NCI-H187 (cell line): ENCODE measurements around the gene RNFT2.

ENCODE experiments used
- DNase-seq, 2 experiments: peaks; one replicate each; lab custom pipeline; 2025; lab: John Stamatoyannopoulos, UW

RNFT2 gene, protein sequence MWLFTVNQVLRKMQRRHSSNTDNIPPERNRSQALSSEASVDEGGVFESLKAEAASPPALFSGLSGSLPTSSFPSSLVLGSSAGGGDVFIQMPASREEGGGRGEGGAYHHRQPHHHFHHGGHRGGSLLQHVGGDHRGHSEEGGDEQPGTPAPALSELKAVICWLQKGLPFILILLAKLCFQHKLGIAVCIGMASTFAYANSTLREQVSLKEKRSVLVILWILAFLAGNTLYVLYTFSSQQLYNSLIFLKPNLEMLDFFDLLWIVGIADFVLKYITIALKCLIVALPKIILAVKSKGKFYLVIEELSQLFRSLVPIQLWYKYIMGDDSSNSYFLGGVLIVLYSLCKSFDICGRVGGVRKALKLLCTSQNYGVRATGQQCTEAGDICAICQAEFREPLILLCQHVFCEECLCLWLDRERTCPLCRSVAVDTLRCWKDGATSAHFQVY

DNA sequence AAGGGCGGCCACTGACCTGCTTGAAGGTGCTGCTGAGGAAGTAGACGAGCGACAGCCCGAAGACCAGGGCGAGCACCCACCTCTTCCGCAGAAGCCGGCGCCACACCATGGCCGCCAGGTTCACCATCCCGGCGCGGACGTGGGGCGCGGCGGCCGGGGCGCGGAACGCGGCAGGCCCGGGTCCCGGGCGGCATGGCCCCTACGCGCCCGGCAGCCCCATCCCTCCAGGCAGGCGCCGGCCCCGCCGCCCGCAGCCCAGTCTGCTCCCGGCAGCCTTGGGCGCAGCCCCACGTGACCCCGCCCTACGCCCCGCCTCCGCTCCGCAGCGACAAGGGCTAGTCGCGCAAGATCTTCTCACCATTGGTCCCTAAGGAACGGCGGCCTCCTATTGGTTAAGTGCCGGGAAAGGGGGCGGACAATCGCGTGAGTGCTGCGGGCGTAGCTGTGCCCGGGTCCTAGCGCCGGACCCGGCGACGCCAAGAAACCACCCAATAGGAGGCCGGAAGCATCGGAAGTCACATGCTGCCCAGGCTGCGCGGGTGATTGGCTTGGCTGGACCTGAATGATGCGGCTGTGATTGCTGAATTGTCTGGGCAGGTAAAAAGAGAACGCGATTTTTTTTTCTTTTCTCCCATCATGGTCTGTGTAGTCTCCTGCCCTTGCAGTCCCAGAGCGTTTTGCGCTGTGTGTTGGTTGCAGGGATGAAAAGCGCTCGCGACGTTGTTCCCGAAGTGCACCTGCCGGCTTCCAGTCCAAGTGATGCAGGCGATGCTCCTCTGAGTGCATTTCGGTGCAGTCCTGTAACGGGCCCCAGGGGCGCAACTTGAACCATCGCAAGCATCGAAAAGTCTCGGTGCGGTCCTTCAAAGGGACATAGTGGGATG, at the start of gene RNFT2, which contains the start of gene SPRING1:
Gene RNFT2 (plus strand): TSS at position 542 of the 884 bp plus-strand sequence. CDS start 2,183 bp downstream, outside the sequence.
Gene SPRING1 (minus strand): TSS at position 296 of the 884 bp plus-strand sequence. CDS start 169 bp downstream, at position 127.
- DNase-seq = peak; percentile 99 to 100

DNA sequence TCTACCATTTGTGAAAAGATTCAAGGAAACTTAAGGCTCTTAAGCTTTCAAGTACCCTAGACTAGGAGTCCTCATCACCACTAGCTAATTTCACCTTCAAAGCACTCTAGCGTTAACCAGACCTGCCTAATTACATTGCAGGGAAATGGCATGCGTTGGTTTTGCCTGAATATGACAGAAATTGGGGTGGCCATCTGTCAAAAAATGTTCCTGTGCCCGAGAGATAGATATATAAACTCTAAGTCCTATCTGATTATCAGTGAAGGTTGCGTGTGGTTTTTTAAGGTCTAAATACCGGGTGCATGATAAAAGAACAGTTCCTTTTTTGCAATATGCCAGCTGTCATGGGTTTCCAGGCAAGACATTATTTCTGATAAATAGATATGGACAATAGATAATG, 48.6 kb upstream of the RNFT2 start:
- no peak for DNase-seq

DNA sequence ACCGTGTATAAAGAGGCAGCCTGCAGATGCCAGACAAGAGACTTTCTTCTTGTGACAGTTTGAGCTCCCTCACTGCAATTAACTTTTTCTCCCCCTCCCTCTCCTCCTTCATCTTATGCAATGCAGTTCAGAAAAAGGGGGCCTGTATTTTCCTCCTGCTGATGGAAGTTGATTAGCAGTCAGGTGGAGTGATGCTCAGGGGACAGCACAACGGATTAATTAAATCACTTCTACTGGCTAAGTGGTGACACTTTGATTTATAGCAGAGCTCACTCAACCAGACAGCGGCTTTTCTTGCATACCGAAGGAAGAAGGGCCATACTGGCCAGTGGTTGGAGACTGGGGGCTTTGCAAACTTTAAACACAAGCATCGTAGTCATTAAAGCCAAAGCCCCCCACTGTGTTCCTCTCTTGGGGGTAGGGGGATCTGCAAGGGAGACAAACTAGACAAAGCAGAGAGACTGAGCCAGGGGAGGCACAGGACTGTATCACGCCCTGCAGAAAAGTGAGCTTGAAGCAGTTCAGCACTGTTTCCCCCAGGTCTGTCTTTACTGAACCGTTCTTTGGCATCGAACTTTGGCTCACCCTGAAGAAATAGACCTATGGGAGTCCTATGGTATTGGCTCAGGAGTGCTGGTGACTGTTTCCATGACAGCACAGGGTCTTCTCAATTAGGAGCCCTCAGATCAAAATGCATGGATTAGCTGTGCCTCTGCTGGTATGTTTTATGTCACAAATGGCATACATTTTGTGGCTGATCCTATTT, 48.0 kb upstream of the RNFT2 start:
- DNase-seq = peak in 1 of 2 experiments; percentile 6

DNA sequence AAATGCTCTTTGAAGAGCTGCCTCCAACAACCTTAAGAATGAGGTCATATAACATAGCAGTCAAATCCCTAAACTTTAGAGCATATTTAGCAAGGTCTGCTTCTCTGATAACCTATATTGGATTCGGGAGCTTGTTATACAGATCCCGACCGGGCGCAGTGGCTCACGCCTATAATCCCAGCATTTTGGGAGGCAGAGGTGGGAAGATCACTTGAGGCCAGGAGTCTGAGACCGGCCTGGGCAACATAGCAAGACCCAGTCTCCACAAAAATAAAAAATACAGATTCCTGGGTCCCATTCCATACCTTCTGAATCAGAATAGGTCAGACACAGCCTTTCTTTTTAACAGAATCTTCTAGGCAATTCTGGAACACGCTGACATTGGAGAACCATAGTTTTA, 46.9 kb upstream of the RNFT2 start:
- no peak for DNase-seq

DNA sequence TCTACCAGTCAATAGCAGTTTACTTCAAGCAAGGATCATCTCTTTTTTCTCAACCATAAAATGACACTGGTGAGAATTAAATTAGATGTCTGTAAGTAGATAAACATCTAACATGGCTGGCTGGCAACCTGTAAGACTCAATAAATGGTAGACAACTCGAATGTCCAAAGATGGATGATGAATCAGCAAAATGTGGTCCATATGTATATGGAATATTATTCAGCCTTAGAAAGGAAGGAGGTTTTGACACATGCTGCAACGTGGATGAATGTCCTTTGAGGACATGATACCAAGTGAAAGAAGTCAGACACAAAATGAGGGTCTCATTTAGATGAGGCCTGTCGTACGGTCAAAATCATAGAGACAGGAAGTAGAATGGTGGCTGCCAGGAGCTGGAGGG, 46.5 kb upstream of the RNFT2 start:
- no peak for DNase-seq

DNA sequence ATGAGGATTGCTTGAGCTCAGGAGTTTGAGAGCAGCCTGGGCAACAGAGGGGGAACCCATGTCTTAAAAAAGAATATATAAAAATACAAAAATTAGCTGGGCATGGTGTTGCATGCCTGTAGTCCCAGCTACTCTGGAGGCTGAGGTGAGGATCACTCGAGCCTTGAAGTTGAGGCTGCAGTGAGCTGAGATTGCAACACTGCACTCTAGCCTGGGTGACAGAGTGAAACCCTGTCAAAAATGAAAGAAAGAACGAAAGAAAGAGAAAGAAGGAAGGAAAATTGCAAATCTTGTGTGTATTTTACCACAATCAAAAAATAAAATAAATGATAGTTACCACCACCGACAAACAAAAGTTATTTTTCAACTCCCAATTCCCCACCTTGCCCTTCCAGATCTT, 45.5 kb upstream of the RNFT2 start:
- DNase-seq = no peak

DNA sequence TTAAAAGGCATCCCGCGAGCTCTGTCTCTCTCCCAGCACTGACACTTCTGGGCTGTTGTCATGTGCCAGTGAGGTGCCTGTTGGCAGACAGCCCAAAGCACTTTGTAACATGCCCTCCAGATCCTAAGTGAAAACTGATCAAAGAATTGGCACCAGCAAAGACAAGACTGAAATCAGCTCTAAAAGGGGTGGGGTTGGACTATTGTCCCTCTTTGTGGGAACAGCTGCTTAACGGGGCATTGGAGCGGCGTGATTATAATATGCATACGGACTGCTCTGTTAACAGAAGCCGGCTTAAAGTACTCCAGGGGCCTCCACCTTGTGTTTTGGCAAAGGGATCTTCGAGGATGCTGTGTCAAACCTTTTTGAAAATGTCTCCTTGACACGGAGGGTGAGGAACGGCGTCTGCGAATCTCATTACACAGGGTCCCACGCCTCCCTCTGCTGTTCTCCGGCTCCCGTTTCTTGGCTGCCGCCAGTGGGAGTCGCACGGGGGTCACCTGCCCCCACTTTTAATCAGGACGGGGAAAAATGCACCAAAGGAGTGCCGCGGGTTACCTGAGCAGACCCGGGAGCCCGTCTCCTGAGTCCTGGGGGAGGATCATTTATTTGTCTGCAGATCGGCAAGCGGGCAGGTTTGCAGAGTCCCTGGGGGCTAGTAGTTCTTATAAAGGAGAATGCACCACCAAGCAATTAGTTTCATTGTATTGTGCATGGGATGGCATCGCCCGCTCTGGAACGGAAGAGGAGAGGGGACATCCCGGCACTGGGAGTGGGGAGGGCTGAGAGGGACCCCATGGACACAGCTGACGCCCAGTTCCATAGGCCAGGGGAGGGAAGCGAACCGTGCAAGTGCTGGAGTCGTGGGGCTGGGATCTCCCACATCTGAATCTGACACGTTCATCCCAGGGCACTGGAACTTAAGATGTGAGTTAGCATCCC, 44.6 kb upstream of the RNFT2 start:
- DNase-seq = peak; percentile 41 to 56

DNA sequence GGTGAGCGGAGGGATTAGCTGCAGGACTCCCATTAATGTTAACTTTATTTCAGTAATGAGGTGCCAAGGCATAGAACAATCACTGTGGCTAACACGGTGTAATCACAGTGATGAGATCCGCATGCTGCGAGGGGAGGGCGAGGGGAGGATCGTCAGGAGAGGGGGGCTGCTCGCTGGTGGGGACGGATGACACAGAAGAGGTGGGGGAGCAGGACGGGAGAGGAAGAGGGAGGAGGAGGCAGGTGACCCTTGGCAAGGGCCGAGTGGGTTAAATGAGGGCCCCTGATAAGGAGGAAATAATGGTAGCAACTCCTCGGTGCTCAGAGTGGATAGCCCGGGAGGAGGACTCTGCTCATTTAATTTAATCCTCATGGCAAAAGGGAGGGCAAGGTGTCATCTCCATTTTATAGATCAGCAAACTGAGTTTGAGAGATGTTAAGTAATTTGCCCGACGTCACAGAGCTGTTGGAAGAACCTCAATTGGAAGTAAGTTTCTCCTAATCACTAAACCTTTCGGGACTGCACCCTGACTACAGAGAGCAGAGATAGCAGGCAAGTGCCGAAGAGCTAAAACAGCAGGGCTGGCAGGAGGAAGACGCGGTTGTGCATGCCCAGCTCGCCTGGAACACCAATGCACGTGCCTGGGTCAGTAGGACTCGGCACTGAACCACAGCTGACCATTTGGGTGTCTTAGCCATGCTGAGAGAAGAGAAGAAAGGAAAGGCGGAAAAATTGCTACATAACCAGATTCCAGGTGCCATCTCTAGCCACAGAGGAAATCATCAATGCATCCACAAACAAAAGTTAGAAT, 43.3 kb upstream of the RNFT2 start:
- no peak for DNase-seq

DNA sequence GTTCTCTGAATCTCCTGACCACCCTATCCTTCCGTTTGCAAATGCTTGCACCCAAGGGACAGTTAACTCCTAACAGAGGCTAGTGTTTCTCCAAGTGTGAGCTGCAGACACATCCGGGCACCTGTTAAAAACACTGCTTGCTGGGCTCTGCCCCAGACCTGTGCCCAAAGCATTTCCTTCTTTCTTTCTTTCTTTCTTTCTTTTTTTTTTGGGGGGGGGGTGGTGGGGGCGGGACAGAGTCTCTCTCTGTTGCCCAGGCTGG, 42.7 kb upstream of the RNFT2 start:
- DNase-seq = no peak

DNA sequence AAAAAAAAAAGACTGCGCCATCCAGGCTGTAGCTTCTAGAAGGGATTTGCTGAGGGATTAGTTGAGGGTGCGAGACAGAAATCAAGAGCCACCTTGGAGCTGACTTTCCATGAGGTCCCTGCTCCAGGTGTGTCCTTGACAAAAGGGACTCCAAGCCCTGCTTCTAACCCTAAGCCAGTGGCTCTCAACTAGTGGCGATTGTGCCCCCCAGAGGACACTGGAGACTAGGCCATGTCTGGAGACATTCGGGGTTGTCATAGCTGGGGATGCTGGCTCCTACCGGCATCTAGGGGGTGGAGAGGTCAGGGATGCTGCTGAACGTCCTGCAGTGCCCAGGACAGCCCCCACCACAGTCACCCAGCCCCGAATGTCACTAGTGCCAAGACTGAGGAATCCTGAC, 40.8 kb upstream of the RNFT2 start:
- peak in 1 of 2 experiments; percentile 9 for DNase-seq

DNA sequence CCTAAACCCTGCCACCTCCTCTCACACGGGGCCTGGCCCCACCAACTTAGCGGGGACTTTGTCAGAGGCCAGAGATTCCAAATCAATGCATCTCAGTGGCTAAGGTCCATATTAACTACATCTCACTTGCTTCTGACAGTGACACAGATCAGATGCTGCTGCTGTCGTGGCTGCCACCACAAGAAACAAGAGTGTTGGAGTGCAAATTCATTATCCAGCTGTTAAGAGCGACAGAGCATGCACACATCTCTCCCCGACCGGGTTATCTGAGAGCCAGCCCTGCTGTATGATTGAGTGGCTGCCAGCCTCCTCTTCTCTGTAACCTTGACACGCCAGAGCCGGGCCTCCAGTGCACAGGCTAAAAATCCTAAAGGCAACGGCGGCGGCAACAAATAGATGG, 40.4 kb upstream of the RNFT2 start:
- peak in 1 of 2 experiments; percentile 34 for DNase-seq

DNA sequence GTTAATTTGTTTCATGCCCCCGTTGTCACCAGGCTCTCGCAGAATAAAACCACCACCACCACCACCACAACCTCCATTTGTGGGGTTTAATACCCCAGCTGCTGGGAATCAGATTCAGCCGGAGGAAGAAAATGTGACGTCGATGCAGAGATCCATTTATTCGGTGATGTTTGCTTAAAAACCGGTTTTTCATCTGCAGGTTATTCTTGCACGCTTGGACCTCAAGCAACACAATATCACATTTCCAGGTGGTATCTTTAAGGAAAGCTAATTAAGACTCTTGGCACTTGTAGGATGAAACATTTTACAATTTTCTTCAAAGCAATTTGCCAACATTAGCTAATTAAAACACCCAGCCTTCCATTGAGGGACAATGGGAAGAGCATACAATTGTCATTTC, 40.0 kb upstream of the RNFT2 start:
- DNase-seq = no peak

DNA sequence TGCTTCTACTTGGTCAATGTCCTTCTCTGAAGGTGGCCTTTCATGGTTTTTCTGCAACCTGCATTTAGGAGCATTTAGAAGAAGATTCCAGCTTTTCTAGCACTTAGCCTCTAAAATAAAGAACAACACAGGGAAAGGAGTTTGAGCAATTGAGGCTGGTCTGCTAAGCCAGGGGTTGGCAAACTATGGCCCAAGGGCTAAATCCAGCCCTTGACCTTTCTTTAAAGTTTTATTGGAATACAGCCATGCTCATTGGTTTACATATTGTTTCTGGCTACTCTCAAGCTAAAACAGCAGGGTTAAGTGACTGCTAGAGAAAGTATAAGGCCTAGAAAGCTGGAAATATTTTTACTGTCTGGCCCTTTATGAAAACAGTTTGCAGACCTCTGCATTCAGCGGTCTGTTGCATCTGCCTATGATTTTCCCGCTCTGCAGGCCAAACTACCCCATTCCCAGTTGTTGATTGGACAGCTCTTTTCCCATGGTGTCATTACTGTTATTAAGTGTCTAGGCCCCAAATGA, 39.5 kb upstream of the RNFT2 start:
- no peak for DNase-seq

DNA sequence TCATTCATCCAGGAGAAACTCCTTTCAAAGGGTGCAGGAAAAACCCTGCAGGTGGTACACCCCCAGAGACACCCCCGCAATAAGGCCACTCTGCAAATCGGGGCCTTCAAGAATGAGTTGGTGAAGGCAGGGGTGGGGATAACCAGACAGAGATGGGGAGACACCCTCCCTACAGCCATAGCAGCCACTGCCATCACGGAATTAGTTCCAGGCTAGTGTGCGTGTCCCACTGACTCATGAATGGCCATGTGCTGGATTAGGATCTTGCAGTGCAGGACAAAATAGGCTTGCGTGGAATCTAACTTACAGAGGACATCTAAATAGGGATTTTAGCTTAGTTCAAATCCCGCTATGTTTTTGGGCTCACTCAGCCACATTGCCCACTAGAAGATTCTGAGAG, 38.0 kb upstream of the RNFT2 start:
- no peak for DNase-seq

DNA sequence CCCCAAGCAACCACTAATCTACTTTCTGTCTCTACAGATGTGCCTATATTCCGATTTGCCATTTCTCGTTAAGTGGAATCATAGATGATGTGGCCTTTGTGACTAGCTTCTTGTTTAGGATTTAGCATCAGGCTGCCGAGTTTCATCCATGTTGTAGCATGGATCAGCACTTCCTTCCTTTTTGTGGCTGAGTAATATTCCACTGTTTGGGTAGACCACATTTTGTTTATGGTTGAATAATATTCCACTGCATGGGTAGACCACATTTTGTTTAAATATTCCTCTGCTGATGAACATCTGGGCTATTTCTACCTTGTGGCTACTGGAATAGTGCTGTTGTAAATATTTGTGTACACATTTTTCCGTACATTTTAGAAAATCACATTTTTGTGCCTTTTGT, 36.7 kb upstream of the RNFT2 start:
- no peak for DNase-seq

DNA sequence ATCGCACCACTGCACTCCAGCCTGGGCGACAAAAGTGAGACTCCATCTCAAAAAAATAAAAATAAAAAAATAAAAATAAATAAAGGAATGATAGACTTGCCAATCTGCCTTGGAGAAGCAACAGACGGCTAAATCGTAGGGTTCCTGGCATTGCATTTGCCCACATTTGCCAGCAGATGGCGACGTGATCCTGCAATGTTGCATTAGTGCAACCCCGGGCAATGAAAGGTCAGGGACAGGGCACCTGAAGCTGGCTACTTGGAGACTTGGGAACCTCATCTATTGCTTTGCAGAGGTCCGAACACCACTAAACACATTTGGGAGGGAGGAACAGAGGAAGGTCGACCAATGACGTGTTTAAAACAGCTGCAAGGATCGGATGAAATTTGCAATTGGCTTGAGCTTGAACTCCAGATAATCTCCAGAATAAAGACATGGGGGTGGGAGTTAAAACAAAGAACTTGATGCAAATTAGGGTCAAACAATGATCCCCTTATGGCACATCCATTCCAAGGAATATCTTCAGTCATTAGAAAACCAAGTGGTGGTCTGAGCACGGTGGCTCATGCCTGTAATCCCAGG, 34.8 kb upstream of the RNFT2 start:
- peak; percentile 65 to 69 for DNase-seq

DNA sequence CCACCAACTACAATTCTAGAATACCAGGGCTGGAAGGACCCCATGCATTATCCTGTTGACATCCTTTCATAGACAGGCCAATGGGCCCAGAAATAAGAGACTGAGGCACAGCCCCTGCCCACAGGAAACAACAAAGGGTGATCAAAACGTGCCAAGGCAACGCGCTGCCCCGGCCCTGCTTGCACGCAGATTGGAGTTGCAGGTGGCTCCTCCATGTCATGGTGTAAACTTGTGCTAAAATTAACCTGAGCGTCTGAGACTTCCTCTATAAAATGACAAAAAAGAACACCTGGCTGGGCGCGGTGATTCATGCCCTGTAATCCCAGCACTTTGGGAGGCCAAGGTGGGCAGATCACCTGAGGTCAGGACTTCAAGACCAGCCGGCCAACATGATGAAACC, 30.4 kb upstream of the RNFT2 start:
- no peak for DNase-seq

DNA sequence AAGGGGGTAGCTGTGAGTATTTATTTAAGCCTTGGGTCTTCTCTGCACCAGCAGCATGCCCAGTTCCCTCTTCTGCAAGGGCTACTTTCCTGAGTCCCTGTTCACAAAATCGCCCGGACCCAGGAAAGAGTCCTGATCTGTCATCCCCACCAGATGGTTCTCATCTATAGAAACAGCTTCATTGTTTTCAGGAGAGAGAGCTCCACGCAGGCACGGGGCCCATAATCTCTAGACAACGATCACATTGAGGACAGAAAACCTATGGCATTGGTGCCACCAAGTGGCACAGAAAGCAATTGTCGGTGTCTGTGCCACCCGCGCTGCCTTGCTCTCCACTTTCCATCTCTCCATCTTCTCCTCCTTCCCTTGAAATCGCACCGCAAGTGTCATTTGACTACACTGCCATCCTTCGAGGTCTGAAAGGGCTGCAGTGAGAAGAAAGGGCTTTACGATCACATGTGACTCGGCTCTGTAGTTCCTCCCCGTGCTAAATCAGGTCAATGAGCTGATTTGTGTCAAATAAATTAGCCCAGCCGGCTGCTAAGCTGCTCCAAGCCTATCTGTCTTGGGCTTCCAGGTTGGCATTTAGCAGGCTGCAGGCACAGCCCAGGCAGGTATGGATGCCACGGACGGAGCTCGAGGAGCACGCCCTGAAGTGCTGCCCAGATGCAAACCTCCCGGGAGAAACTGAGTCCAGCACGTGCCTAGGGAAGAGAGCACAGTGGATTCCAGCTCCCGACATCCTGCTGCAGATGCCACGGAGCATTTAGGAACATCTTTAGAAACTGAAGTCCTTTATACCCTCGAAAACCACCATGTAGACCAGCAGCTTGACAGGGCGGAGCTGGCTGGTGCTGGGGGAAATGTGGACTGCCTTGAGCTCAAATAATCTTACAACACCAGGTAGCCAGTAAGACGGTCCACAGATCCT, 29.0 kb upstream of the RNFT2 start:
- DNase-seq = peak; percentile 43 to 78

DNA sequence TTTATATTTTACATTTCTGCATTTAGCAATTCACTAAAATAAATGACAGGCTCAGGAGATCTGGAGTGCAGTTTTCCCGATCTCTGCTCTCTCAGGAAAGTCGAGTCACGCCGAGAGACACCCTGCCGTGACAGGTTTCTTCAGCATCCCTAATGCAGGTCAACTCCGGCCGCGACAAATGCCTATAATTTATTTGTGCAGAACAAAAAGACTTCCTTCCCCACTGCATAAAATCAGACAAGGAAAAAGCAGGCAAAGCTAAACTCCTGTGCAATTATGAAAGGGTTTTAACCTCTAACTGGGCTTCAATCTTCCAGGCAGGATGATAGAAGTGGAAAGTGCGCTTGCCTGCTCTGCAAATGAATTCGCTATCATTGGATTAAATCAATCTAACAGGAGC, 28.3 kb upstream of the RNFT2 start:
- no peak for DNase-seq
